HepG2 (cell line): Measurements from ENCODE around the gene CHADL. TPM values are rescaled to one million over a fixed set of nuclear protein-coding genes. Genes with fewer than 3 reads are reported as not detected.
A peak's percentile ranks its signal among the peaks of the same experiment; 100 is the strongest.

Experiments used
- ARID3A ChIP-seq: IDR thresholded peaks from 2 replicates; pipeline ENCODE4 v1.6.1; 2012; ENCODE audit warnings: low read depth, low read length, improper control_type of control experiment
- CREB3 ChIP-seq: sonication (generic); formaldehyde crosslinking; IDR thresholded peaks from 2 replicates; pipeline ENCODE4 v1.5.0; 2020; ENCODE audit warnings: missing genetic modification reagents
- E2F5 ChIP-seq: sonication (generic); formaldehyde crosslinking; conservative IDR thresholded peaks from 2 replicates; pipeline ENCODE4 v1.4.0; 2020; ENCODE audit warnings: missing genetic modification reagents
- GTF2F1 ChIP-seq: fragments of 150-350 bp; IDR thresholded peaks from 2 replicates; pipeline ENCODE4 v1.6.1; 2014; ENCODE audit warnings: low read length
- SCMH1 ChIP-seq: sonication (generic); formaldehyde crosslinking; IDR thresholded peaks from 2 replicates; pipeline ENCODE4 v1.9.0; 2021; ENCODE audit warnings: missing genetic modification reagents, mild to moderate bottlenecking, borderline replicate concordance
- SKI ChIP-seq: fragments of 450-650 bp; IDR thresholded peaks from one replicate; pipeline ENCODE4 v1.6.1; 2018; ENCODE audit warnings: mild to moderate bottlenecking; ENCODE audit not compliant: partially characterized antibody
- STAT5B ChIP-seq: sonication (generic); formaldehyde crosslinking; IDR thresholded peaks from 2 replicates; pipeline ENCODE4 v1.4.0; 2020; ENCODE audit warnings: missing genetic modification reagents
- TCF7L2 ChIP-seq: IDR thresholded peaks from 2 replicates; pipeline ENCODE4 v1.6.1; 2011; ENCODE audit warnings: mild to moderate bottlenecking, low read depth, low read length, moderate library complexity
- ZFP36 ChIP-seq: fragments of 150-350 bp; IDR thresholded peaks from 2 replicates; pipeline ENCODE4 v1.6.1; 2018; ENCODE audit warnings: borderline replicate concordance, low read length, low read depth; ENCODE audit not compliant: partially characterized antibody
- ZNF33A ChIP-seq: sonication (generic); formaldehyde crosslinking; IDR thresholded peaks from 2 replicates; pipeline ENCODE4 v1.5.1; 2020; ENCODE audit warnings: missing genetic modification reagents, mild to moderate bottlenecking, moderate library complexity, borderline replicate concordance
- ZNF543 ChIP-seq: sonication (generic); formaldehyde crosslinking; IDR thresholded peaks from 2 replicates; pipeline ENCODE4 v1.4.0; 2020; ENCODE audit warnings: mild to moderate bottlenecking, missing genetic modification reagents
- polyA plus RNA-seq, 8 experiments: library from polyadenylated mRNA; depleted of rRNA in 3 of 8; stranded (reverse) in 7 of 8; unstranded in 1 of 8; fragments of >200 nt; fragmentation: Illumina TruSeq in 4 of 8; extraction: Trizol in 4 of 8; gene quantifications; 2 replicates each; pipeline versions ENCODE4 v1.2.1 to v1.2.3, GENCODE V29; 2011 to 2016; ENCODE audit warnings: low read depth in 4 of 8, missing spikeins in 1 of 8, mixed read lengths in 1 of 8; ENCODE audit not compliant: insufficient read depth in 1 of 8
- total RNA-seq, 5 experiments: library from RNA; depleted of rRNA; stranded (reverse); fragments of >200 nt; fragmentation: Illumina TruSeq; extraction: Trizol; gene quantifications; 2 replicates each; pipeline ENCODE4 v1.2.3, GENCODE V29; 2016; ENCODE audit warnings: low read depth in 1 of 5

CHADL gene
- total and polyA plus RNA-seq, 2 of the 13 experiments (the other 11 are each of a cell fraction or from before 2014, with no cell fraction given), result 2.8 to 8.1 TPM

GRCh38 chr22:41288245-41288946, 47.7 kb upstream of the CHADL start (continued):
- TF ChIP-seq E2F5 (CRISPR knock-in tag), result no peak
- TF ChIP-seq ARID3A, result no peak
- no peak for TF ChIP-seq CREB3 (CRISPR knock-in tag)
- TF ChIP-seq SCMH1 (CRISPR knock-in tag), result no peak
- no peak for TF ChIP-seq TCF7L2
- TF ChIP-seq SKI, result peak; percentile 38
- TF ChIP-seq STAT5B, result no peak
- TF ChIP-seq ZNF543 (CRISPR knock-in tag), result no peak
- TF ChIP-seq GTF2F1, result 0 out of 2 replicates have a peak, but pooled peaks have one; percentile 52
- TF ChIP-seq ZFP36, result no peak
- no peak for TF ChIP-seq ZNF33A (CRISPR knock-in tag)
